BJ (cell line): ENCODE measurements around the gene HSH2D. TPM values are rescaled to one million over a fixed set of nuclear protein-coding genes. Genes with fewer than 3 reads are reported as not detected.

Source experiments
- CTCF ChIA-PET: fragments of 350-600 bp; formaldehyde crosslinking; extraction: SDS; loops from one replicate; lab custom pipeline; 2021; ENCODE audit warnings: antibody characterized with exemption, inconsistent platforms; lab: Yijun Ruan, JAX
- POLR2A ChIA-PET: fragments of 300-600 bp; sonication (Branson Sonifier 250); formaldehyde crosslinking; extraction: SDS; loops from one replicate; lab custom pipeline; 2021; ENCODE audit warnings: antibody characterized with exemption; lab: Charles Lee
- DNase-seq: peaks from one replicate; pipeline ENCODE4 v3.0.0-alpha.2; 2011; ENCODE audit warnings: low read depth
- H3K27me3 ChIP-seq: 2 replicates; pipeline ENCODE4 v1.6.0; 2011; ENCODE audit warnings: low read length; ENCODE audit not compliant: control insufficient read depth, insufficient read depth
- H3K36me3 ChIP-seq: 2 replicates; pipeline ENCODE4 v1.5.1; 2011; ENCODE audit warnings: low read length; ENCODE audit not compliant: control insufficient read depth, insufficient read depth
- H3K4me3 ChIP-seq: 2 replicates; pipeline ENCODE4 v1.5.1; 2011; ENCODE audit warnings: low read depth, mild to moderate bottlenecking, control low read depth, low read length
- CTCF ChIP-seq: IDR thresholded peaks from 2 replicates; pipeline ENCODE4 v1.5.1; 2011; ENCODE audit warnings: low read depth, mild to moderate bottlenecking, control low read depth, inconsistent platforms, low read length, moderate library complexity; ENCODE audit not compliant: insufficient read depth
- polyA plus RNA-seq: library from polyadenylated mRNA; depleted of rRNA; stranded (reverse); fragments of >200 nt; gene quantifications from 2 replicates; pipeline ENCODE4 v1.2.3, GENCODE V29; 2011

The HSH2D gene
- polyA plus RNA-seq, 1 experiment: not detected

GRCh38 chr19:16146112-16146511 lies 2.6 kb downstream of the HSH2D start:
- H3K36me3 ChIP-seq: no peaks in the 10 kb centered on the region
- CTCF ChIA-PET: interaction anchor here (0.6 to 1.7 kb wide), 2 partner anchors 19 to 141 kb away, joined by 3 to 4 read pairs; no protein-coding TSS in a partner anchor
- POLR2A ChIA-PET: no interaction called here
- DNase-seq: no peak
- H3K4me3 ChIP-seq: no peak overlapping the region
- TF ChIP-seq CTCF: no peak
- H3K27me3 ChIP-seq: no peaks in the 10 kb centered on the region

GRCh38 chr19:16148443-16149229 lies 5.2 kb downstream of the HSH2D start:
- no peak for DNase-seq
- Histone ChIP-seq H3K36me3 (no peaks in the 10 kb centered on the region), H3K27me3 (no peaks in the 10 kb centered on the region), H3K4me3 (no peak overlapping the region)
- TF ChIP-seq CTCF: no peak
- POLR2A ChIA-PET: no interaction called here
- CTCF ChIA-PET: interaction anchor here (1.2 kb wide), 1 partner anchor 37 kb away, joined by 3 read pairs; no protein-coding TSS in a partner anchor

- no peak overlapping the region for H3K4me3 ChIP-seq
- ChIA-PET CTCF (interaction anchor here (1.1 kb wide), 1 partner anchor 113 kb away, joined by 3 read pairs; no protein-coding TSS in a partner anchor), POLR2A (no interaction called here)
- DNase-seq: no peak
- TF ChIP-seq CTCF: no peak
- H3K36me3 ChIP-seq: no peaks in the 10 kb centered on the region
- H3K27me3 ChIP-seq: no peaks in the 10 kb centered on the region
Measured at GRCh38 chr19:16153582-16154336, 10.3 kb downstream of the HSH2D start.

- Histone ChIP-seq H3K27me3 (no peaks in the 10 kb centered on the region), H3K36me3 (no peaks in the 10 kb centered on the region), H3K4me3 (no peak overlapping the region)
- ChIA-PET POLR2A (no interaction called here), CTCF (no interaction called here)
- TF ChIP-seq CTCF: no peak
- DNase-seq: no peak
Measured at GRCh38 chr19:16154557-16154956, 11.1 kb downstream of the HSH2D start.

GRCh38 chr19:16155128-16155527 lies 11.6 kb downstream of the HSH2D start:
- ChIA-PET CTCF (no interaction called here), POLR2A (no interaction called here)
- no peak for TF ChIP-seq CTCF
- Histone ChIP-seq H3K27me3 (no peaks in the 10 kb centered on the region), H3K36me3 (no peaks in the 10 kb centered on the region), H3K4me3 (no peak overlapping the region)
- DNase-seq: no peak
